AG09319 (cell line): ENCODE data around the gene CWC22.

ENCODE experiments used
- DNase-seq: peaks from one replicate; pipeline ENCODE4 v3.0.0-alpha.2; 2010; ENCODE audit warnings: low read depth; ENCODE audit errors: extremely low read depth
- CTCF ChIP-seq: IDR thresholded peaks from 2 replicates; pipeline ENCODE4 v1.5.1; 2011; ENCODE audit warnings: low read depth, mild to moderate bottlenecking, inconsistent platforms, low read length, moderate library complexity

CWC22 gene

GRCh38 chr2:180040146-180040925 lies 33.2 kb upstream of the CWC22 start:
- peak; percentile 91 for DNase-seq
- peak; percentile 35 for TF ChIP-seq CTCF

- DNase-seq = no peak
Measured at GRCh38 chr2:180038997-180039396, 31.9 kb upstream of the CWC22 start.

GRCh38 chr2:180033993-180034894 lies 27.1 kb upstream of the CWC22 start:
- no peak for TF ChIP-seq CTCF
- DNase-seq = no peak

More at GRCh38 chr2:180038997-180039396, 31.9 kb upstream of the CWC22 start:
- TF ChIP-seq CTCF = no peak

- DNase-seq = no peak
- no peak for TF ChIP-seq CTCF
Measured at GRCh38 chr2:180029575-180029974, 22.5 kb upstream of the CWC22 start.

- TF ChIP-seq CTCF = no peak
- no peak for DNase-seq
Measured at GRCh38 chr2:180021850-180022249, 14.8 kb upstream of the CWC22 start.

- TF ChIP-seq CTCF = no peak
- DNase-seq = no peak
Measured at GRCh38 chr2:180017784-180018183, 10.7 kb upstream of the CWC22 start.

GRCh38 chr2:180016937-180017336 lies 9.8 kb upstream of the CWC22 start:
- TF ChIP-seq CTCF = no peak
- DNase-seq = no peak
